Right hindlimb (tissue), 1 donor: ENCODE results near the gene CAMSAP1.

Experiments
- DNase-seq: peaks from one replicate; pipeline ENCODE4 v3.0.0-alpha.2; 2018

Gene CAMSAP1

GRCh38 chr9:135827301-135827700 lies 80.0 kb downstream of the CAMSAP1 start:
- DNase-seq = no peak

- no peak for DNase-seq
Measured at GRCh38 chr9:135826188-135826545, 81.2 kb downstream of the CAMSAP1 start.

- DNase-seq = no peak
Measured at GRCh38 chr9:135825435-135826187, 81.7 kb downstream of the CAMSAP1 start.

GRCh38 chr9:135823036-135823435 lies 84.3 kb downstream of the CAMSAP1 start:
- no peak for DNase-seq

- no peak for DNase-seq
Measured at GRCh38 chr9:135822374-135822755, 85.0 kb downstream of the CAMSAP1 start.

GRCh38 chr9:135821733-135822373 lies 85.5 kb downstream of the CAMSAP1 start:
- peak; percentile 55 for DNase-seq

GRCh38 chr9:135821116-135821515 lies 86.2 kb downstream of the CAMSAP1 start:
- DNase-seq = no peak

- DNase-seq = no peak
Measured at GRCh38 chr9:135820661-135821060, 86.7 kb downstream of the CAMSAP1 start.

- DNase-seq = no peak
Measured at GRCh38 chr9:135819905-135820304, 87.4 kb downstream of the CAMSAP1 start.

- no peak for DNase-seq
Measured at GRCh38 chr9:135818718-135819475, 88.4 kb downstream of the CAMSAP1 start.

- DNase-seq = no peak
Measured at GRCh38 chr9:135817951-135818717, 89.2 kb downstream of the CAMSAP1 start.

GRCh38 chr9:135816651-135816970 lies 90.7 kb downstream of the CAMSAP1 start:
- no peak for DNase-seq

GRCh38 chr9:135815830-135816650 lies 91.3 kb downstream of the CAMSAP1 start:
- DNase-seq = peak; percentile 60

GRCh38 chr9:135815413-135815812 lies 91.9 kb downstream of the CAMSAP1 start:
- DNase-seq = no peak

GRCh38 chr9:135814421-135815095 lies 92.8 kb downstream of the CAMSAP1 start:
- no peak for DNase-seq

GRCh38 chr9:135813671-135814290 lies 93.6 kb downstream of the CAMSAP1 start:
- no peak for DNase-seq

- no peak for DNase-seq
Measured at GRCh38 chr9:135812961-135813360, 94.4 kb downstream of the CAMSAP1 start.

- peak; percentile 62 for DNase-seq
Measured at GRCh38 chr9:135811801-135812200, 95.5 kb downstream of the CAMSAP1 start.

GRCh38 chr9:135810806-135811575 lies 96.4 kb downstream of the CAMSAP1 start:
- peak; percentile 21 for DNase-seq

GRCh38 chr9:135809166-135809565 lies 98.2 kb downstream of the CAMSAP1 start:
- DNase-seq = peak; percentile 14
